A673 (cell line): ENCODE results near the gene BMPR1A. TPM values are rescaled to one million over a fixed set of nuclear protein-coding genes. Genes with fewer than 3 reads are reported as not detected.
"Not testable (repeated sequence)": the region's sequence is repeated elsewhere in the genome, so short reads cannot be mapped to it uniquely, and the experiment has no call there.

Experiments used
- BruUV-seq: library from RNA; stranded (reverse); fragments of 400-500 nt; replicated peaks from 2 replicates; lab custom pipeline; 2021; lab: Mats Ljungman, UMichigan
- CTCF ChIA-PET: fragments of 300-600 bp; sonication (Branson Sonifier 250); formaldehyde crosslinking; loops from one replicate; lab custom pipeline; 2022; ENCODE audit warnings: antibody characterized with exemption; lab: Charles Lee
- POLR2A ChIA-PET: fragments of 300-600 bp; sonication (Branson Sonifier 250); formaldehyde crosslinking; loops from one replicate; lab custom pipeline; 2022; ENCODE audit warnings: antibody characterized with exemption; ENCODE audit not compliant: low non-redundant PET; lab: Charles Lee
- DNase-seq: peaks from one replicate; pipeline ENCODE4 v3.0.0-alpha.2; 2015; ENCODE audit warnings: low spot score
- H3K27ac ChIP-seq: fragments of 200-600 bp; sonication (generic); 2 replicates; pipeline ENCODE4 v1.5.1; 2016; ENCODE audit warnings: mixed run types, low read depth, mild to moderate bottlenecking, mixed read lengths, antibody characterized with exemption, low read length; ENCODE audit not compliant: poor library complexity, severe bottlenecking
- H3K27me3 ChIP-seq: fragments of 200-600 bp; sonication (generic); replicated peaks from 2 replicates; pipeline ENCODE4 v1.6.1; 2017; ENCODE audit warnings: mixed run types, low read depth, mild to moderate bottlenecking, mixed read lengths, antibody characterized with exemption, low read length; ENCODE audit not compliant: insufficient read depth, poor library complexity
- H3K36me3 ChIP-seq: fragments of 200-600 bp; sonication (generic); 2 replicates; pipeline ENCODE4 v1.6.1; 2016; ENCODE audit warnings: mixed run types, mild to moderate bottlenecking, mixed read lengths, antibody characterized with exemption, low read length; ENCODE audit not compliant: insufficient read depth, poor library complexity, severe bottlenecking
- H3K4me1 ChIP-seq: fragments of 200-600 bp; sonication (generic); 2 replicates; pipeline ENCODE4 v1.6.1; 2017; ENCODE audit warnings: mixed run types, mild to moderate bottlenecking, mixed read lengths, antibody characterized with exemption, low read length; ENCODE audit not compliant: insufficient read depth, poor library complexity, severe bottlenecking
- H3K4me3 ChIP-seq: fragments of 200-600 bp; sonication (generic); 2 replicates; pipeline ENCODE4 v1.5.1; 2016; ENCODE audit warnings: low read depth, mixed run types, mild to moderate bottlenecking, mixed read lengths, low read length; ENCODE audit not compliant: poor library complexity, severe bottlenecking
- H3K9me3 ChIP-seq: fragments of 200-600 bp; sonication (generic); 2 replicates; pipeline ENCODE4 v1.6.1; 2016; ENCODE audit warnings: mixed run types, low read depth, mild to moderate bottlenecking, mixed read lengths, antibody characterized with exemption, low read length; ENCODE audit not compliant: poor library complexity, severe bottlenecking
- CTCF ChIP-seq: fragments of 300-800, 200-600 bp; sonication (generic); conservative IDR thresholded peaks from 2 replicates; pipeline ENCODE4 v1.5.1; 2017; ENCODE audit warnings: low read depth, mild to moderate bottlenecking, antibody characterized with exemption, low read length, moderate library complexity, mixed read lengths
- EZH2 ChIP-seq: fragments of 200-600 bp; sonication (generic); IDR thresholded peaks from 2 replicates; pipeline ENCODE4 v1.6.1; 2017; ENCODE audit warnings: borderline replicate concordance, low read depth, mild to moderate bottlenecking, mixed read lengths, antibody characterized with exemption, low read length; ENCODE audit not compliant: poor library complexity, severe bottlenecking
- intact Hi-C: fragments of 100-400 bp; cut with micrococcal nuclease; formaldehyde crosslinking; loops from one replicate; pipeline ENCODE4 v1.10.0; 2022; ENCODE audit not compliant: unreplicated experiment
- total RNA-seq: library from RNA; stranded (reverse); gene quantifications from 2 replicates; pipeline ENCODE4 v1.2.3, GENCODE V29; 2021

The BMPR1A gene
- total RNA-seq, 1 experiment from 2014 or later, result 136 TPM

GRCh38 chr10:86734207-86734988, 22.0 kb upstream of the BMPR1A start:
- Histone ChIP-seq H3K27ac (no peak overlapping the region), H3K4me3 (no peak overlapping the region), H3K27me3 (no peaks in the 10 kb centered on the region), H3K36me3 (no peaks in the 10 kb centered on the region), H3K4me1 (peaks cover 5% of the 10 kb centered on the region), H3K9me3 (no peaks in the 10 kb centered on the region)
- no peak for DNase-seq
- no peak for TF ChIP-seq CTCF
- TF ChIP-seq EZH2, result no peak
- no TSS peak for BruUV-seq
- intact Hi-C loops, result no loop called here
- ChIA-PET POLR2A (interaction anchor here (0.7 kb wide), 1 partner anchor 19 kb away, joined by 7 read pairs; no protein-coding TSS in a partner anchor), CTCF (interaction anchor here (0.7 kb wide), 1 partner anchor 43 kb away, joined by 3 read pairs; no protein-coding TSS in a partner anchor)

- BruUV-seq, H3K4me1 ChIP-seq, POLR2A ChIA-PET, H3K27ac ChIP-seq, intact Hi-C loops, H3K36me3 ChIP-seq, DNase-seq, H3K4me3 ChIP-seq, H3K27me3 ChIP-seq, H3K9me3 ChIP-seq: not testable (repeated sequence)
- CTCF ChIA-PET, result interaction anchor here (0.6 kb wide), 1 partner anchor 231 kb away, joined by 5 read pairs; no protein-coding TSS in a partner anchor
Measured at GRCh38 chr10:86735278-86735677, 21.1 kb upstream of the BMPR1A start.

GRCh38 chr10:86742230-86742629, 14.2 kb upstream of the BMPR1A start:
- CTCF ChIA-PET, result no interaction called here
- POLR2A ChIA-PET, result no interaction called here
- Histone ChIP-seq H3K4me1 (peaks cover 24% of the 10 kb centered on the region), H3K4me3 (no peak overlapping the region), H3K9me3 (no peaks in the 10 kb centered on the region), H3K27ac (no peak overlapping the region), H3K27me3 (no peaks in the 10 kb centered on the region), H3K36me3 (no peaks in the 10 kb centered on the region)
- TF ChIP-seq CTCF, result no peak
- TF ChIP-seq EZH2, result no peak
- intact Hi-C loops, result no loop called here
- DNase-seq, result no peak
- BruUV-seq, result no TSS peak
